Fibroblast of skin of scalp (primary cell): ENCODE data around the gene SH3PXD2A. TPM values are rescaled to one million over a fixed set of nuclear protein-coding genes. Genes with fewer than 3 reads are reported as not detected.

Experiments used
- DNase-seq: peaks from one replicate; pipeline ENCODE4 v3.0.0-alpha.2; 2013
- polyA plus RNA-seq, 2 experiments: library from polyadenylated mRNA; unstranded; fragments of 120-200 nt; gene quantifications; one replicate each; pipeline ENCODE4 v1.2.1, GENCODE V29; 2013; ENCODE audit not compliant: insufficient read length in 2 of 2

The SH3PXD2A gene
- polyA plus RNA-seq (2013, experiment 1 of 2; ENCODE audit: insufficient read length), result 54.1 TPM
- 55.5 TPM for polyA plus RNA-seq (2013, experiment 2 of 2; ENCODE audit: insufficient read length)

- DNase-seq, result peak; percentile 54
Observed at GRCh38 chr10:103855424-103855823, at the start of gene SH3PXD2A. SH3PXD2A (minus strand) TSS chr10:103855576; CDS start chr10:103855266, 310 bp downstream.

DNA sequence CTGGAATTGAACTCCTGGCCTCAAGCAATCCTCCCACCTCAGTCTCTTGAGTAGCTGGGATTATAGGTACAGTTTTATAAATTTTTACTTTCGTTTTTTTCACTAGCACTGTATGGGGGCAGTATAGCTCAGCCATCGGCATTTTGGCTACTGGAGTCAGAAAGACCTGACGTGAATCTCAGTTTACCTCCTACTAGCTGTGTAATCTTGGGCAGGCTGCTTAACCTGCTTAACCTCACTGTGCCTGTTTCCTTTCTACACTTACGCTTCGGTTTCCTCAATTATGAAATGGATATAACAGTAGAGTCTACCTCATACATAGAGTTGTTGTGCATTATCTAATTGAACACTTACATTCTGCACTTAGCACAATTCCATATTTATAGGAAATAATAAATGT lies 45.9 kb upstream of the SH3PXD2A start:
- no peak for DNase-seq

GRCh38 chr10:103899312-103899711 lies 43.9 kb upstream of the SH3PXD2A start:
- no peak for DNase-seq

- DNase-seq, result no peak
Observed at GRCh38 chr10:103897241-103897774, 41.9 kb upstream of the SH3PXD2A start.

DNA sequence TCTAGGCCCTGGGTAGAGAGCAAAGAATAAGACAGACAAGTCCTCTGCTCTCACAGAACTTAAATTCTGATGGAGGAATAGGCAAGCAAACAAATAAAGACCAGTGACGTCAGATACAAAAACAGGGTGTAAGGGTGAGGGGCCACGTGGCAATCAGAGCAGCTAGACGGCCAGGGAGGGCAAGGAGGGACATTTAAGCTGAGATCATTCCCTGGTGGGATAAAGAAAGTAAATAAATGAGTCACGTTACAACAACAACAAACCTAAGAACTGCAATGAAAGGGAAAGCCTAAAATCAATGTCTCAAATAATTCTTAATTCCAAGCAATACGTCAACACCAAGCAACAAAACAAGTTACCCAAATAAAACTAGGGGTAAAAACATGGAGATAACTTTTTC lies 40.8 kb upstream of the SH3PXD2A start:
- DNase-seq, result no peak

GRCh38 chr10:103895411-103896186 lies 40.2 kb upstream of the SH3PXD2A start:
- DNase-seq, result peak; percentile 36

DNA sequence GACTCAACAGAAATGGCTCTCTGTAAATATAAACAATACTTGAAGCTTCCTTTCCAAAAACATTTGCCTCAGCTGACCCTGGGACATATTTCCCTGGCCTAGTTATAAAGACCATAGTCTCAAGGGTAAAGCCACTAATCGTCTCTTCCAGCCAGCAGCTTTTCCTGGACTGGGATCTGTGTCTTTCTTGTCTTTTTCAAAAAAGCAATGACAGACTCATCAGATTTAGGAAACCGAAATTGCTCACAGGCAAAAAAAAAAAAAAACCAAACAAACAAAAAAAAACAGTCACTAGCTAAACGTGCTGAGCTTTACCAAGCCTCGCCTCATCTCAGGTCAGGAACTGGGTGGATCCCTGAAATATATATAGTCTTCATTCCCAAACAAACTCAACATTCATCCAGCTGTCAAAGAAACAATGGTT lies 39.1 kb upstream of the SH3PXD2A start:
- DNase-seq, result peak; percentile 15

GRCh38 chr10:103893817-103894216 lies 38.4 kb upstream of the SH3PXD2A start:
- no peak for DNase-seq

GRCh38 chr10:103892181-103892580 lies 36.8 kb upstream of the SH3PXD2A start:
- DNase-seq, result no peak

- no peak for DNase-seq
Observed at GRCh38 chr10:103890688-103891087, 35.3 kb upstream of the SH3PXD2A start.

DNA sequence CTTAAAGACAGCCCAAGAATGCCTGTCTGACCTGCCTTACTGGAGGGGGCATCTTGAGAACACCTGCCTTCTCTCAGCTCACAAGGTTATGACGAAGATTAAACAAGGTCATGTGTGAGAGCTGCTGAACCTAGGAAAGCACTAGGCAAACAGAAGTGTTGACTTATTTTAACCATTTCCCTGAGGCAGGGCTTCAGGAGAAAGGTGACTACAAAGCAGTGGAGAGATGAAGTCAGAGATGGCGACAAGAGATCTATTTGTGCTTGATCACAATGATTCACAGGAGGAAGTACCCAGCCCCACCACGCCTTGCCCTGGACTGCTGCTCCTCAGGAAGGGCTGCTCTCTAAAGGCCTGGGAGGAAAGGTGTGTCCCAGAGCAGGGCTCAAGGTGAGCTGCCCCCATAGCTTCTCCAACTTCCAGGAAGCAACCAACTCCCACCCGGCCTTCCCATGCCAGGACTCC lies 34.9 kb upstream of the SH3PXD2A start:
- no peak for DNase-seq

GRCh38 chr10:103889121-103889720 lies 33.8 kb upstream of the SH3PXD2A start:
- no peak for DNase-seq

GRCh38 chr10:103888113-103888841 lies 32.9 kb upstream of the SH3PXD2A start:
- DNase-seq, result peak; percentile 77

GRCh38 chr10:103885617-103886016 lies 30.2 kb upstream of the SH3PXD2A start:
- DNase-seq, result peak; percentile 73

- DNase-seq, result peak; percentile 68
Observed at GRCh38 chr10:103884681-103885139, 29.3 kb upstream of the SH3PXD2A start.

DNA sequence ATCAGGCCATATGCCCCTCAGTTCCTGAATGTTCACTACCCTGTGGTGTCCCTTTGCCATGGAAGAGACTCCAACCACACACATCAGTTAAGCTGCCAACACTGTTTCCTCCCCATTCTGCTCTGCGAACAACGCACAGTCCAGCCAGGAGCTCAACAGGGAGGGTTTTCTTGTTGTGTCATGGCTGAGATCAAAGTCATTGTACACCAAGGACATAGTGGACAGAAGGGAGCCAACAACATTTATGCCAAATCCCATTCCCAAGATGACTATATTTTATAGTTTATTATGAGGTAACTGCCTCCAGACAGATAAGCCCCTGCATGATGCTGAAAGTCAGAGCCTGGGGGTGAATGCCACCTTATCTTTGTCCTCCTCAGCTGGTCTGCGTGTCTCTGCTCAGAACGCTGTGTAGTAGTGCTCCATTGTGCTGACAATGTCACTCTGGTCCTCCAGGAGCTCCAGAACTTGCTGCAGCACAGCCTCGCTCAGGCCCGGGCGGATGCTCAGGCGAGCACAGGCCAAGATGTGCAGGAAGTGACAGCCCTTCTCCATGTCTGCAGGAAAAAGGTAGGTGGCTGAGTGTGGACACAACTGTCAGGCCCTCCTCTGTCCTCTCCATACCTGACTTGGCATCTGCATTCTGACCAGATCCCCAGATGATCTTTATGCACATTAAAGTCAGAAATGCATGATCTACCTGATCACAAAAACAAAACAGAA lies 27.1 kb upstream of the SH3PXD2A start:
- no peak for DNase-seq

DNA sequence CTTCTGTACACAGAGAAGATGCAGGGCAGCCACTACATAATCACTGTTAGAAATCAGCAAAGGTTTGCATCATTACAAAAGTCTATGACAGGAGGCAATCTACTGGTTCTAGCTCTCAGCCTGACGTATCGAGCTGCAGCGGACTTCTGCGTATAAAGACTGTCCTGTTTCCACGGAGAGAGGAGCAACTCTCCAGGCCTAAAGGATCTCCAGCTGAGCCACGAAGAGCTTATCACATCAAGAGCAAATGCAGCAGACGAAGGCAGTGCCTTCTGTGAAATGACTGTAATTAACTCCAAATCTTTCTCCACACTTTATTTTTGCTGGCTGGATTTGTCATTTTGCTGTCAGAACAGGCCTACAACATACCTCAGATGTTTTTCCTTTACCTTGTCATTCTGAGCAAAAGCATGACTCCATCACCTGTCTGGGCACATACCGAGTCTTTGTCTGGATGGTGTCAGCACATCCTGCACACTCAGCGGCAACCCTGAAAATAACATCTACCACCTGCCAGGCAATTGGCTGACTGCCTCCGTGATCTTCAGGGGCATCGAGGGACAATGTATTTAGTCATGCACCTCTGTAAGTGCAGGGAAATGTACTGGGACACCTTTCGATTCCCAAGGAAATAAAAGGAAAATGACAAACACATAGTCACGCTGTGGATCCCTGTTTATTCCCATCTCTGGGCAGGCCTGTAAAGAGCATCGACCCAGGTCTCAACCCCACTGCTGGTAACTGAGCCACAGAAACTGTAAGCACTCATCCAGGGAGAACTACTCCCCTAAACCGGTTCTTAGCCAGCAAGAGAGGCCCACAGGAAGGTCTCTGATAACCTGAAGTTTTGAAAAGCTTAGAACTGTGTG lies 26.3 kb upstream of the SH3PXD2A start:
- no peak for DNase-seq

GRCh38 chr10:103879831-103880230 lies 24.5 kb upstream of the SH3PXD2A start:
- no peak for DNase-seq

GRCh38 chr10:103879409-103879808 lies 24.0 kb upstream of the SH3PXD2A start:
- DNase-seq, result no peak

- no peak for DNase-seq
Observed at GRCh38 chr10:103877861-103878260, 22.5 kb upstream of the SH3PXD2A start.

GRCh38 chr10:103876155-103876554 lies 20.8 kb upstream of the SH3PXD2A start:
- DNase-seq, result no peak
